GM21367 (cell line): ENCODE measurements around the gene OR7A5.
"Not testable (repeated sequence)": the region's sequence is repeated elsewhere in the genome, so short reads cannot be mapped to it uniquely, and the experiment has no call there.

ENCODE experiments used
- ATAC-seq: cut with Tn5 transposase; IDR thresholded peaks from one replicate; pipeline ENCODE4 v1.9.1; 2021; ENCODE audit not compliant: unreplicated experiment

The OR7A5 gene

DNA sequence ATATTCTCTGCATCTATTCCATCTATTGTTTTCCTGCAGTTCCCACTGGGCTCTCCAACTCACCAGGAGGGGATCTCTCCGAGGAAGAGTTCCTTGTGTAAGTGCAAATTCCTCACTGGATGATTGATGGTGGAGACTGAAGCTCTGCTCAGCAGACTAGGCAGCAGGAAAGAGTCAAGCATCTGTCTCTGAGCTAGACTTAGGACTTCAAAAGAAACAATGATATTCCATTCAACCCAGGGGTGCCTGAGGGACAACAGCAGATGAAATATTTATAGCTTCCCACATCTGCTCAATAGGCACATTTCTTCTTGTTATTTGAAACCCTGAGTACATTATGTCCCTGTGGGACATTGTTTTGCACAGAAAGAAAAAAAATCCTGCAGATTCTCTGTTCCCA lies at the start of gene OR7A5, which contains the start of gene OR7C1:
Gene OR7A5, minus strand, starts transcription at position 175 of the 400 bp plus-strand sequence. CDS start 6,944 bp downstream, outside the sequence.
Gene OR7C1, minus strand, starts transcription at position 175 of the 400 bp plus-strand sequence. CDS start 35,049 bp downstream, outside the sequence.
- no peak for ATAC-seq

DNA sequence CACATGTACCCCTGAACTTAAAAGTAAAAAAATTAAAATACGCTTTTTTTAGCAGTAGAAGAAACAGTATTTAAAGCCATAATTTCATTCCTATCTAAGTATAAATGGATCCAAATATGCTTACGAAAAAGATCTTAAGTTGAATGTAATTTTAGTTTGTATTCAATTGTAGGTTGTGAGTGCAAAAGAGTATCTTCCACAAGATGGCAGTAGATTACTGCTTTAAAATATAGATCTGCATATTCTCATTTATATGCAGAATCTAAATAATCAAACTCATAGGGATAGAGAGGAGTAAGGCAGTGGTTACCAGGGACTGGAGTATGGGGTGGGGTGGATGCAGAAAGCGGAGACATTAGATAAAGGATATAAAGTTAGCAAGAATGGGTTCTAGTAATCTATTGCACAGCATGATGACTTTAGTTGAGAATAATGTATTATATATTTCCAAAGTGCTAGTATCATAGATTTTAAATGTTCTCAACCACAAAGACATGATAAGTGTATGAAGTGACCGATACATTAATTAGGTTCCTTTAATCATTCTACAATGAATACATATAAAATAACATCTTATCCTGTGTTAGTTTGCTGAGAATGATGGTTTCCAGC lies 36.7 kb upstream of the OR7A5 start:
- no peak for ATAC-seq

DNA sequence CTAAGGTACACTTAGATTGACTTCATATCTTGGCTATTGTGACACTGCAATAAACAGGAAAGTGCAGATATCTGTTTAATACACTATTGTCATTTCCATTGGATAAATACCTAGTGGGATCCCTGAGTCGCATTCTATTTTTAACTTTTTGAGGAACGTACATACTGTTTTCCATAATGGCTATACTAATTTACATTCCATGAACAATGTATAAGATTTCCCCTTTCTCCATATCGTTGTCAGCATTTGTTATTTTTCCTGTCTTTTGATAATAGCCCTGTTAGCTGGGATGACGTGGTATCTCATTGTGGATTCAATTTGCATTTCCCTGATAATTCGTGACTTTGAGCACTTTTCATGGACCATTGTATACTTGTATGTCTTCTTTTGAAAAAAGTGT lies 33.5 kb upstream of the OR7A5 start:
- no peak for ATAC-seq

DNA sequence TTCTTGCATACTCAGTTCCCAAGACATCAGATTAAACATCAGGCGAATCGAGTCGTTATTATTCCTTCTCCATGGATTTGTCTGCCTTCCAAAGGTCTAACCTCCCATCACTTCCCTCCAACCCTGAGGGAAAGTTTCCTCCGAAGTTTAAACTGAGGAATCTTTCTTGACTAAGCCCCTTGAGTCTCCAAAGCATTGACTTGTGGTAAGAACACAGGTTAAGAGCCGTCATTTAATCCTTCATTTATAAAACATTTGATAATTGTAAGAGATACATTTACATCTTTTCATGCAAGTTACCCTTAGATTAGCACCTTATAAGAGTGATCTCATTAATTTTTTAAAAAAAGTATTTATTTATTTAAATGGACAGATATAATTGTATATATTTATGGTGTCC lies 13.8 kb upstream of the OR7A5 start, which contains the start of gene OR7A10:
Gene OR7A10, minus strand, starts transcription at position 101 of the 400 bp plus-strand sequence. CDS start 7,045 bp downstream, outside the sequence.
- ATAC-seq, result no peak

DNA sequence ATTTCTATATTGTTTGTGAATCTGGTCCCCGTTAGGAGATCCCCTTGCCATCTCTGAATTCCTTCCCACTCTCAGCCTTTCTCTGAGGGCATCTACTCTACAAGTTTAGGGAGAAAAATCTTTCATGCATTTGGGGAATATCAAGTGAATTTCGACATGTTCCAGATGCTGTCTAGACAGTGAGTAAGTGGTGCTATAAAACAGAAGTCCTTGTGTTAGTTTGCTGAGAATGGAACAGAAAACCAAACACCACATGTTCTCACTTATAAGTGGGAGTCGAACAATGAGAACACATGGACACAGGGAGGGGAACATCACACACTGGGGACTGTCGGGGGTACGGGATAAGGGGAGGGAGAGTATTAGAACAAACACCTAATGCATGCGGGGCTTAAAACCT lies 8.6 kb upstream of the OR7A5 start:
- no peak for ATAC-seq

DNA sequence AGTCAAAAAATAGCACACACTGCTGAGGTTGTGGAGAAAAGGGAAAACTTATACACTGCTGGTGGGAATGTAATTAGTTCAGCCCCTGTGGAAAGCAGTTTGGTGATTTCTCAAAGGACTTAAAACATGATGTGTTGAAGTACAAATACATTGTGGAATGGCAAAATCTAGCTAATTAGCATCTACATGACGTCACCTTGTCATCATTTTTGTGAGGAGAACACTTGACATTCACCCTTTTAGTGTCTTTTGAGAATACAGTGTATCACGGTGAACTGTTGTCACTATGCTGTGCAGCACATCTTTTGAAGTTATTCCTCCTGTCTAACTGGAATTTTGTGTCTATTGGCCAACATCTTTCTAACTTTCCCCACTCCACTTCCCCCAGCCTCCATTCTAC lies 8.2 kb upstream of the OR7A5 start:
- no peak for ATAC-seq

DNA sequence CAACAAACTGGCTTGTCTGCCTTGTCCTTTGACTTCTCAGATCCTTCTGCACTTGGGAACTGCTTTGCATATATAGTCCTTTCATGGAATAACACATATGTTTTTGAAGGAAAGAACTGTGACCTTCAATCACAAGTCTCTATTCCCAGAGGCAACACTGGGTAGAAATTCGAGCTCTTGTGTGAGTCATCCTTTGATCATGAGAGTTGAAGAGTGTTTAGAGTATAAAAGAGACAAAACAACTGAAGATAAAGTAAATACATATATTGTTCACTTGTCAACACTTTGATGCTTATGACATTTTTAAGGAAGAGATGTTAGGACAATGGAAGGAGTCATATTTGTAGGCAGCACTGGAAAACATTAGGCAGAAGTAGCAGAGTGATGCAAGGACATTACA lies 5.2 kb upstream of the OR7A5 start:
- no peak for ATAC-seq

DNA sequence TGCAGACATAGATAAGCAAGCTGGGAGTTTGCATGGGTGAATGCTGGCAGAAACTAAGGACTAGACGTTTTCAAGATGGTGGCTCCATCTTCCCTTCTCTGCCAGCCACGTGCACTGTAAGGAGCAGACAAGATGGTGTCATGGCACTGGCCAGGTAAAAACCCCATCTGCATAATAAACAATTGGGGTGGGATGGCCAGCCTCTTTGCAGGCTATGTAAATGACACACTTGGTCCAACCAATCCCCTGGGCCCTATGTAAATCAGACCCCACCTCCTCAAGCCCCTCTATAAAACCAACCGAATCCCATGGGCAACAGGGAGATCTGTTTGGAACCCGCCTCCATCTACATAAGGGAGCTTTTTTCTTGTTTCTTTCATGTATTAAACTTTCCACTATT lies 2.4 kb upstream of the OR7A5 start:
- ATAC-seq, result no peak

DNA sequence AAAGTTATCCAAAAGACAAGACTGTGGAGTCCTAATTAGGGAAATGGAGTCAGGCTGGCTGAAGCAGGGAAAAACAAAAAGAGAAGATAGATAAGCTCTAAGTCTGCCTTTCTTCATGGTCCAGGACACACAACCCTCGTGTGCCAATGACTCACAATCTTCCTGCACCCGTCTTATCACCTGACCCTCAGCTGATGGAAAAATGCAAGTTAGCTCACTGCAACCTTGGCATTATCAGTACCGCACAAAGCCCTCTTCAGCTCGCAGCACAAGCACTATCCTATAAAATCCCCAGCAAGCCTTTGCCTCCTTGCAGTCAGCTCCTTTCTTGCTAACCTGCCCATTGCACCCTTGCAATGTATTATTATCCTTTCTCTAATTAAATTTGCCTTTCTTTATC lies 4.3 kb downstream of the OR7A5 start:
- no peak for ATAC-seq

DNA sequence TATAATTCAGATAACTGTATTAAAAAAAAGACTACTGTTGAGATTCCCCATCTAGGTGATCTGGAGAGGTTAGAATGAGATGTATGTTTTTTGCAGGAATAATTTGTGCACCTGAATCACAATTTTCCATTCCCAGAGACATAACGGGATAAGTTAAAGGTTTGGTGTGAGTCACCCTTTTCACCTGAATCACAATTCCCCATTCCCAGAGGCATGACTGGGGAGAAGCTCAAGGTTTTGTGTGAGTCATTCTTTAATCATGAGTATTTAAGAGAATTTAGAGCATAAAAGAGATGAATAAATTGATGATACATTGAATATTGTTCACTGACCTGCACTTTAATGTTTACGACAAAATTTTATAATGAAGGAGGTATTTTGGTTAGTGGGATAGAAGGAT lies 9.0 kb downstream of the OR7A5 start:
- no peak for ATAC-seq

DNA sequence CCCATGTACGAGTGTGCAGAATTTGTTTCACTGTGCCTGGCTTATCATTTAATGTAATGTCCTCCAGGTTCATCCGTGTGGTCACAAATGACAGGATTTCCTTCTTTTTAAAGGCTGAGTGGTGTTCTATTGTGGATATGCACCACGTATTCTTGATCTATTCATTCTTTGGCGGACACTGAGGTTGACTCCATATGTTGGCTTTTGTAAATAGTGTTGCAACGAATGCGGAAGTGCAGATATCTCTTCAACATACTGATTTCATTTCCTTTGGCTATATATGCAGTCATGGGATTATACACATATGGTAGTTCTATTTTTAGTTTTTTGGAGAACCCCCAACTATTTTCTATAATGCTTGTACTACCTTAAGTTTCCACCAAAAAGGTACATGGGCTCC lies 13.0 kb downstream of the OR7A5 start:
- no peak for ATAC-seq

DNA sequence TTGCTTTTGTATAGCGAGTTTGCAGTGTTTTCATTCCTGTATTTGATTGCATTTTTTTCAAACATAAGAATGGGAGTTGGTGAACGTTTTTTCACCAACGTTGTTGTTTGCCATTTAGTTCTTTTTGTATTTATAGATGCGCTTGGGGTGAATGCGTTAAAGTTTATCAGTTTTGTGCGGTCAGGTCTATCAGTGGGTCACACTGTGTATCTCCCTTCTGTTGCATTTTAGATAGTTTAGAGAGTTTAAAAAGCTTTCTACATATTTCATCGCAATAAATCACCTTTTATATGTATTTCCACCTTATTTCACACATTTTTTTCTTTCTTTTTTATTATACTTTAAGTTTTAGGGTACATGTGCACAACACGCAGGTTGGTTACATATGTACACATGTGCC lies 16.4 kb downstream of the OR7A5 start:
- ATAC-seq, result no peak

DNA sequence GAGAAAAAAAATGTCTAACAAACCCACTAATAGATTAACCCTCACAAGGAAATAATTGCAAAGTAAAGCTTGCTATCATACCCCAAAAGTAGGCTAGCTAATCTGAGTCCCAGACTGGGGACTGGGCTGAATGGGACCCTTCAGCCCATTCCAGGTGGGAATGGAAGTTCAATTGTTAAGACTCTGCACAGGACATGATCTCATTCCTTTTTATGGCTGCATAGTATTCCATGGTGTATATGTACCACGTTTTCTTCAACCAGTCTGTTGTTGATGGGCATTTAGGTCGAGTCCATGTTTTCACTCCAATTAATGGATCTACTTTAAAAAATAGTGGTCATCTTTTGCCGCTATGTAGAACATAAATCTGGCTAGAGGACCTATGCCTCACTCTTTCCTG lies 17.9 kb downstream of the OR7A5 start:
- ATAC-seq, result no peak

DNA sequence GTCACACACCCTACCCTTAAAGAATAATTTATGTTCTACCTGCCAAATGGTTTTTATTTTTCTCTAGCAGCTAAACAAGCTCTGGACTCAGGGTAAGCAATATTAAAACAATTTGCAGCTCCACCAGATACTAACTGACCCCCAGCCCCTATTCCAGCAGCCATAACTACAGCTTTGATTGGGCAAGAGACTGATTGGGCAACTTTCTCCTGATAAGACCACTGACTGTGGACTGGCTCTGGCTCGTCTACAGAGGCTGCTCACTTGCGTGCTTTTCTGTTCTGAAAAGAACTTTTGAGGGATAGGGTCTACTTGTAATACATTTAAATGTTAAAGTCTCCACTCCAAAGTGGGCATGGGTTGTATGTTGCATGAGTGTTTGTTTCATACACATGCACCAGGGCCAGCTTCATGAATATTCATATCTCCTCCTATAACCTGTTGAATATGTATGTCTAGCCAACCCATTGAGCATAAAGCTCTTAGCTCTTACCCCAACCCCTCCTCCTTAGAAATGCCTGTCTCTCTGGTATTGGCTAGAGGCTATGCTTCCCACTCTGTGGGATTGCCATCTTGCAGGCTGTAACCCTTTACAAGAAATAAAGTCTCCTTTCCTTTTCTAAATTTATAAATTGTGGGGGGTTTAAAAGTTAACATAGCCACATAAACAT lies 19.9 kb downstream of the OR7A5 start:
- ATAC-seq, result no peak

DNA sequence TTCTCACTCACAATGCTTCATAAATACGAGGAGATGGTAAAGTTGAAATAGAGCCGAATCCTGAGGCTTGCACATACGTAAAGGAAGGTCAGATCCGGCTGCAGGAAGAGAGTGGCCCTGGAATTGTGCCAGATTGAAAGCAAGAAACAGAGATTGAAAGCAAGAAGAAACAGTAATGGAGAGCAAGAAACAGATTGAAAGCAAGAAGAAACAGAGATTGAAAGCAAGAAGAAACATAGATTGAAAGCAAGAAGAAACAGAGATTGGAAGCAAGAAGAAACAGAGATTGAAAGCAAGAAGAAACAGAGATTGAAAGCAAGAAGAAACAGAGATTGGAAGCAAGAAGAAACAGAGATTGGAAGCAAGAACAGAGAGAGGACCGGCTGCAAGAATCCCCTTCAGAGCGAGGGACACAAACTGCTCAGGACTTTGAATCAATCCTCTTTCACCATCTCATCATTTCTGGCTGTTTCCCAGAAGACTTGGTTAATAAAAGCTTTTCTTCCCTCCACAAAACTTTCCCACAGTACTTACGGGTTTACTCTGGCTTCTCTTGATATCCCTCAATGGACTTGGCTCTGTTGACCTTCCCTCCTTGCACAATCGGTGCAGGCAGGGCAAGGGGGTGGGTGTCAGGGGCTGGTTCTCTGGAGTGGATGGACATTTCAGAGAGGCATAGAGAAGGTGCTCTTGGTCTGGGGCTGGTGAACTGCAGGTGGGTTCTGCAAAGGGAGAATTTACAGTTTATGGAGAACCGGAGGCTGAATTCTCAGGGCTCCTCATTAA lies 25.5 kb downstream of the OR7A5 start:
- no peak for ATAC-seq

DNA sequence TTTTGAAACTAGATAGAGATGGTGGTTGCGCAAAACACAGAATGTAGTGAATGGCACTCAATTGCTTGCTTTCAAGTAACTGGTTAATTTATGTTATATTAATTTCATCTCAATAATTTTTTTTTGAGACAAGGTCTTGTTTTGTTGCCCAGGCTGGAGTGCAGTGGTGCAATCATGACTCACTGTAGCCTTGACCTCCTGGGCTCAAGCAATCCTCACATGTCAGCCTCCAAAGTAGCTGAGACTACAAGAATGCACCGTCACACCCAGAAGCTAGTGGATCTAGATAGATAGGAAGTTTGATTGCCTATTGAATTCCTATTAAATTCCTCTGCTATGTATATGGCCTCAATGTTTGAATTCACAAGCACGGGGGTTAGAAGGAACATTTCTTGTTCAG lies 30.2 kb downstream of the OR7A5 start:
- no peak for ATAC-seq

DNA sequence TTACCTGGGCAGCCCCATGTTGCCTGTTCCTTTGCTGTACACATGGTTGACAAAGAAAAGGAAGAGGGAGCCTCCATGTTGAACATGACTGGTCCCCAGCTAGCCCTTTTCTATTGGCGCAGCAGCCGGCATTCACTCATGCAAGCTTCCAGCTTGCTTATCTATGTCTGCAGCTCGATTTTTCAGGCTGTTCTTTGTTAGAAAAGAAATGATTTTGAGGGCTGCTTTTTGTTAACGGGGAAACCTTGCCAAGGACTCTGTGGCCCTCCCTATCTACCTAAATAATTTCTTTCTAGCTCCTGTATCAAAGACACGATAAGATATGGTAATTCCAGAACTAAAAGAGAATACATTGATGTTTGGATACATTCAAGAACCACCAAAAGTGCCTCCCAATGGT lies 36.2 kb downstream of the OR7A5 start:
- ATAC-seq, result no peak

DNA sequence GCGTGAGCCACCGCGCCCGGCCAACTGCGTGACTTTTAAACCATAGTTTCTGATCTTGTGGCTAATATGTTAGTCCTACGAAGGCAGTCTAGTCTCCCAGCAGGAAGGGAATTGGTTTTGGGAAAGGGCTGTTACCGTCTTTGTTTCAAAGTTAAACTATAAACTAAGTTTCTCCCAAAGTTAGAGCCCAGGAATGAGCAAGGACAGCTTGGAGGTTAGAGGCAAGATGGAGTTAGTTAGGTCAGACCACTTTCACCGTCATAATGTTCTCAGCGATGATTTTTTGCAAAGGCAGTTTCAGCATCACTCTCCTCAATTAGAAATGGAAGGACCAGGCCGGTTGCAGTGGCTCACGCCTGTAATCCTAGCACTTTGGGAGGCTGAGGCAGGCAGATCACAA lies 39.0 kb downstream of the OR7A5 start:
- no peak for ATAC-seq

DNA sequence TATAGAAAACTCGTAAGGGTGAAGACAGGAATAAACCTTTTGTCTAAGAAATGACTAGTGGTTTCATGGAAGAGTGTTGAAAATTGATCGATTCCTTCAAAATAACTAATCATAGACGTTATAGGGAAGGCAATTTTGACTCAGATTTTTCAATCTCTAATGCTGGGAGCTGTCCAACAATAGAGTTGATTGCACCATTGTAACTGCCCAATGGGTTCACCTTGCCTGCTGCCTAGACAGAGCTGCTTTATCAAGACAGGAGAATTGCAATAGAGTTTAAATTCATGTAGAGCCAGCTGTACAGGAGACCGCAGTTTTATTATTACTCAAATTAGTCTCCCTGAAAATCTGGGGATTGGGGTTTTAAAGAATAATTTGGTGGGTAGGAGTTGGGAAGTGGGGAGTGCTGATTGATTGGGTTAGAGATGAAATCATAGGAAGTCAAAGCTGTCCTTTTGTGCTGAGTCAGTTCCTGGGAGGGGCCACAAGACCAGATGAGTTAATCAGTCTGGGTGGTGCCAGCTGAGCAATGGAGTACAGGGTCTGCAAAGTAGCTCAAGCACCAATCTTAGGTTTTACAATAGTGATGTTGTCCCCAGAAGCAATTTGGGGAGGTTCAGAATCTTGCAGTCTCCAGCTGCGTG lies 39.8 kb downstream of the OR7A5 start:
- no peak for ATAC-seq

DNA sequence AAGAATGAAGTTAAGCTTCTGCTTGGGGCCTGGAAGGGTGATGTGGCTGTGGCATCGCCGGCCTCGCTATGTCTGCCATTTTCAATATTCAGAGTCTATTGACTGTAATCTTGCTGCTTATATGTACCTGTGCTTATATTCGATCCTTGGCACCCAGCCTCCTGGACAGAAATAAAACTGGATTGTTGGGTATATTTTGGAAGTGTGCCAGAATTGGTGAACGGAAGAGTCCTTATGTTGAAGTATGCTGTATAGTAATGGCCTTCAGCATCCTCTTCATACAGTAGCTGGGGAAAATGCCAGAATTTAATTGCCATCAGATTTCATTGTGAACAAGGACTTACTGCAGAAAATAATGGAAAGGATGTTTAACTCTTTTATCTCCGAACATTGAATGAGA lies 42.7 kb downstream of the OR7A5 start:
- ATAC-seq, result not testable (repeated sequence)

DNA sequence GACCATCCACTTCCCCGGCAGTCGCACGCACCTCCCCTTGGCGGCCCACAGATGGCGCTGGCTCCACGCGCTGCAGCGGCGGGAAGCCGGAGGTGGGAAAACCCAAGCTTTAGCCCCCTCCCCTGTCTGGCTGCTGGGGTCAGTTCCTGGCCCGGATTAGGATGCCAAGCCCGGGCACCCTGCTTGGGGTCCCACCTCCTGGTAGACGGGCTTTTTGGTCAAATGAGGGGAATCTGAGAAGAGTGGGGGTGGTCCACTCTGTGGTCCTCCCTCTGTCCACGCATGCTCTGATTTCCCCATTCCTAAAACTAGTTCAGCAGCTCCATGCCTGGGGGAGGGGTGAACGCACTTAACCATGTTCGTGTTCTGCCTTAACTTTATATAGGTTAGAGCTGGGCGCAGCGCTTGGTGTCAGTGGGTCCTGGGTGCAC lies 48.5 kb downstream of the OR7A5 start:
- no peak for ATAC-seq
